ENCODE measurements around the gene GFM2. TPM values are rescaled to one million over a fixed set of nuclear protein-coding genes. Genes with fewer than 3 reads are reported as not detected.

GFM2 gene
- total RNA-seq, 1 donor from 2014 or later = 38.9 TPM

- Mint-ChIP-seq H3K4me1 (ENCODE audit: low read depth, unreplicated experiment) (peaks cover 32% of the 10 kb centered on the region), H3K27me3 (ENCODE audit: low read depth, unreplicated experiment) (no peaks in the 10 kb centered on the region), H3K36me3 (ENCODE audit: low read depth, unreplicated experiment) (peaks cover 3% of the 10 kb centered on the region), H3K4me3 (ENCODE audit: unreplicated experiment) (peak overlapping the region; percentile 99), H3K9me3 (ENCODE audit: unreplicated experiment) (no peaks in the 10 kb centered on the region), H3K27ac (ENCODE audit: unreplicated experiment) (peak overlapping the region; percentile 86)
- Histone ChIP-seq H2AFZ (ENCODE audit: low read depth, low read length) (no peak overlapping the region), H4K20me1 (ENCODE audit: insufficient read depth, low read length) (peaks cover 9% of the 10 kb centered on the region), H3K9ac (ENCODE audit: low read length) (peak overlapping the region; percentile 90), H3K27me3 (ENCODE audit: insufficient read depth, low read length) (no peaks in the 10 kb centered on the region), H3K36me3 (ENCODE audit: insufficient read depth, low read length) (peaks cover 12% of the 10 kb centered on the region), H3K4me3 (ENCODE audit: insufficient read depth, low read depth, low read length) (peak overlapping the region; percentile 98), H3K4me2 (ENCODE audit: low read length) (peak overlapping the region; percentile 94), H3K27ac (ENCODE audit: low read depth, low read length) (peak overlapping the region; percentile 11), H3K9me3 (ENCODE audit: insufficient read depth, low read depth, low read length) (no peaks in the 10 kb centered on the region), H3K79me2 (ENCODE audit: insufficient read depth, low read length) (peaks cover 62% of the 10 kb centered on the region), H3K4me1 (ENCODE audit: insufficient read depth, low read length) (peaks cover 10% of the 10 kb centered on the region)
- FAIRE-seq = no peak
- no peak for DNase-seq (ENCODE audit: low read depth)
- TF ChIP-seq EZH2 (IDR thresholded peaks at IDR 0.05; ENCODE audit: insufficient read depth, low read length) = no peak
- no peak for TF ChIP-seq CTCF (IDR thresholded peaks at IDR 0.05; ENCODE audit: insufficient read depth, low read depth, low read length)
These were observed 988 bp downstream of the GFM2 start for GRCh38 chr5:74765929-74766328.

- H2AFZ ChIP-seq (ENCODE audit: low read depth, low read length) = no peak overlapping the region
- H3K4me3 ChIP-seq (ENCODE audit: insufficient read depth, low read depth, low read length) = no peak overlapping the region
- H3K4me2 ChIP-seq (ENCODE audit: low read length) = peak overlapping the region; percentile 94
- TF ChIP-seq EZH2 (IDR thresholded peaks at IDR 0.05; ENCODE audit: insufficient read depth, low read length) (no peak), CTCF (IDR thresholded peaks at IDR 0.05; ENCODE audit: insufficient read depth, low read depth, low read length) (no peak)
- H3K4me3 Mint-ChIP-seq (ENCODE audit: unreplicated experiment) = peak overlapping the region; percentile 99
- no peaks in the 10 kb centered on the region for H3K27me3 Mint-ChIP-seq (ENCODE audit: low read depth, unreplicated experiment)
- H3K36me3 ChIP-seq (ENCODE audit: insufficient read depth, low read length) = peaks cover 15% of the 10 kb centered on the region
- H3K36me3 Mint-ChIP-seq (ENCODE audit: low read depth, unreplicated experiment) = peaks cover 2% of the 10 kb centered on the region
- H3K4me1 ChIP-seq (ENCODE audit: insufficient read depth, low read length) = peaks cover 10% of the 10 kb centered on the region
- H4K20me1 ChIP-seq (ENCODE audit: insufficient read depth, low read length) = peaks cover 9% of the 10 kb centered on the region
- FAIRE-seq (no peak), DNase-seq (ENCODE audit: low read depth) (peak; percentile 6)
- H3K27me3 ChIP-seq (ENCODE audit: insufficient read depth, low read length) = no peaks in the 10 kb centered on the region
- no peaks in the 10 kb centered on the region for H3K9me3 Mint-ChIP-seq (ENCODE audit: unreplicated experiment)
- no peak overlapping the region for H3K27ac Mint-ChIP-seq (ENCODE audit: unreplicated experiment)
- no peak overlapping the region for H3K9ac ChIP-seq (ENCODE audit: low read length)
- no peaks in the 10 kb centered on the region for H3K9me3 ChIP-seq (ENCODE audit: insufficient read depth, low read depth, low read length)
- H3K4me1 Mint-ChIP-seq (ENCODE audit: low read depth, unreplicated experiment) = peaks cover 36% of the 10 kb centered on the region
- peaks cover 65% of the 10 kb centered on the region for H3K79me2 ChIP-seq (ENCODE audit: insufficient read depth, low read length)
- no peak overlapping the region for H3K27ac ChIP-seq (ENCODE audit: low read depth, low read length)
These were observed 1.7 kb downstream of the GFM2 start for GRCh38 chr5:74765201-74765600.

GRCh38 chr5:74763504-74763903 lies 3.4 kb downstream of the GFM2 start:
- peaks cover 5% of the 10 kb centered on the region for H3K36me3 Mint-ChIP-seq (ENCODE audit: low read depth, unreplicated experiment)
- no peak overlapping the region for H3K27ac Mint-ChIP-seq (ENCODE audit: unreplicated experiment)
- no peak overlapping the region for H3K27ac ChIP-seq (ENCODE audit: low read depth, low read length)
- H2AFZ ChIP-seq (ENCODE audit: low read depth, low read length) = no peak overlapping the region
- H3K4me1 ChIP-seq (ENCODE audit: insufficient read depth, low read length) = peaks cover 10% of the 10 kb centered on the region
- peaks cover 61% of the 10 kb centered on the region for H3K79me2 ChIP-seq (ENCODE audit: insufficient read depth, low read length)
- H3K4me3 ChIP-seq (ENCODE audit: insufficient read depth, low read depth, low read length) = no peak overlapping the region
- H3K9me3 Mint-ChIP-seq (ENCODE audit: unreplicated experiment) = no peaks in the 10 kb centered on the region
- H3K9ac ChIP-seq (ENCODE audit: low read length) = no peak overlapping the region
- peaks cover 8% of the 10 kb centered on the region for H4K20me1 ChIP-seq (ENCODE audit: insufficient read depth, low read length)
- no peaks in the 10 kb centered on the region for H3K27me3 Mint-ChIP-seq (ENCODE audit: low read depth, unreplicated experiment)
- DNase-seq (ENCODE audit: low read depth) (no peak), FAIRE-seq (peak; percentile 63)
- TF ChIP-seq CTCF (IDR thresholded peaks at IDR 0.05; ENCODE audit: insufficient read depth, low read depth, low read length) (no peak), EZH2 (IDR thresholded peaks at IDR 0.05; ENCODE audit: insufficient read depth, low read length) (no peak)
- no peak overlapping the region for H3K4me2 ChIP-seq (ENCODE audit: low read length)
- peaks cover 36% of the 10 kb centered on the region for H3K4me1 Mint-ChIP-seq (ENCODE audit: low read depth, unreplicated experiment)
- no peaks in the 10 kb centered on the region for H3K27me3 ChIP-seq (ENCODE audit: insufficient read depth, low read length)
- no peaks in the 10 kb centered on the region for H3K9me3 ChIP-seq (ENCODE audit: insufficient read depth, low read depth, low read length)
- H3K36me3 ChIP-seq (ENCODE audit: insufficient read depth, low read length) = peaks cover 9% of the 10 kb centered on the region
- H3K4me3 Mint-ChIP-seq (ENCODE audit: unreplicated experiment) = no peak overlapping the region

All from astrocyte (in vitro differentiated cells and primary cell).